Measurements from ENCODE around the gene IFNAR1.

IFNAR1 gene

DNA sequence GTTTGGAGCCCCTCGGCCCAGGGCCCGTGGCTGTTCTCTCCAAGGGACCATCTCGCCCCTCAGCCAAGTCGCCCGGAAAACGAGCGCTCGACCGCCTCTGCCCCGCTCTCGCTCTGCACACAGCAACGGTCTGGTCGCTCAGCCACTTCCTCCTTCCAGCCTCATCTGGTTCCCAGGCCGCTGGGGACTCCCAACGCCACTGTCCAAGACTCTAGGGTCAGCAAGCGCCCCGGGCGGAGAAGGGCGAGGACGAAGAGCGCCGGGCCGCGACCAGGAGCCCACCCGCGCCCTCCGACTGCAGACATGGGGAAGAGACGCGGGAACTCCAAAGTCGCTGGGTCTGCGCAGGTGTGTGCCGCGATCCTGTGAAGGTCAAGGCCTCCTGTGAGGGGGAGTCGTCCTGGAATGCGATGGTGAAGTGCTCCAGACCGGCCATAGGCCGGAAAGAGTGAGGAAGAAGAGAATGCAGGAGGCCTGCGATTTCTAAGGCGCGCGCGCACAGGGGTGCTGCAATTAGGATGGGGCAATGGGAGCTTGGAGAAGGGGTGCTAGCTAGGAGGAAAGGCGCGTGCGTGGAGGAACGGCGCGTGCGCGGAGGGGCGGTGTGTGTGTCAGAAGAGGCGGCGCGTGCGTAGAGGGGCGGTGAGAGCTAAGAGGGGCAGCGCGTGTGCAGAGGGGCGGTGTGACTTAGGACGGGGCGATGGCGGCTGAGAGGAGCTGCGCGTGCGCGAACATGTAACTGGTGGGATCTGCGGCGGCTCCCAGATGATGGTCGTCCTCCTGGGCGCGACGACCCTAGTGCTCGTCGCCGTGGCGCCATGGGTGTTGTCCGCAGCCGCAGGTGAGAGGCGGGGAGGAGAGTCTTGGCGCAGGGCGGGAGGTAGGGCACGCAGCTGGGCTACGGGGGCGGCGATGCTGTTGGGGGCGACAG, at the start of gene IFNAR1:
IFNAR1 (plus strand) TSS at position 680 of the 931 bp plus-strand sequence; CDS start at position 766, 86 bp downstream.
- H3K9ac ChIP-seq (ENCODE audit: low read length), result peak within 1 kb of the TSS; percentile 96
- no peaks in the 10 kb centered on the region for H3K9me3 ChIP-seq (ENCODE audit: control insufficient read depth, low read length)
- no peaks in the 10 kb centered on the region for H3K27me3 ChIP-seq (replicated peaks; ENCODE audit: control insufficient read depth, insufficient read depth, low read length)
- H3K36me3 ChIP-seq (ENCODE audit: control insufficient read depth, insufficient read depth, low read length, severe bottlenecking), result no peaks in the 10 kb centered on the region
- H3K4me1 ChIP-seq (ENCODE audit: control insufficient read depth, insufficient read depth, low read length), result peaks cover 11% of the 10 kb centered on the region
- H3K4me3 ChIP-seq (ENCODE audit: low read length), result peak within 1 kb of the TSS; percentile 98
- peak; percentile 100 for DNase-seq (ENCODE audit: low read depth)

DNA sequence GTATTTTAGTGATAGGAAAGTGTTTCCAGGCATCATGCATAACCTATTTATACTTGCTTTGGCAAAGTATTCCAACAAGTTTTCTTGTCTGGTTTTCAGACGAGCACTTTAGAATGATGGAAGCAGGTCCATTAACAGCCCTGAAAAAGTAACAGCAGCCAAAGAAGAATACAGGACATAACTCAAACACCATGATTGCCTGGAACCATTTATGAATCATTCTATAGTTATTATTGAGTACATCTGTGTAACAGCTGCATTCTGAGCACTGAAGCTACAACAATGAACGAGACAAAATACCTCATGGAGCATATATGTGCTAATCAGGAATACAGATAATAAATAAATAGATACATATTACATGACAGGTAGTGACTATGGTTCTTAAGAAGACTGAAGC, 46.0 kb upstream of the IFNAR1 start:
- Histone ChIP-seq H3K4me3 (ENCODE audit: low read length) (no peak overlapping the region), H3K27me3 (replicated peaks; ENCODE audit: control insufficient read depth, insufficient read depth, low read length) (no peaks in the 10 kb centered on the region), H3K36me3 (ENCODE audit: control insufficient read depth, insufficient read depth, low read length, severe bottlenecking) (peaks cover 78% of the 10 kb centered on the region), H3K9me3 (ENCODE audit: control insufficient read depth, low read length) (peaks cover 22% of the 10 kb centered on the region), H3K9ac (ENCODE audit: low read length) (no peak overlapping the region), H3K4me1 (ENCODE audit: control insufficient read depth, insufficient read depth, low read length) (no peaks in the 10 kb centered on the region)
- DNase-seq (ENCODE audit: low read depth), result peak; percentile 36

DNA sequence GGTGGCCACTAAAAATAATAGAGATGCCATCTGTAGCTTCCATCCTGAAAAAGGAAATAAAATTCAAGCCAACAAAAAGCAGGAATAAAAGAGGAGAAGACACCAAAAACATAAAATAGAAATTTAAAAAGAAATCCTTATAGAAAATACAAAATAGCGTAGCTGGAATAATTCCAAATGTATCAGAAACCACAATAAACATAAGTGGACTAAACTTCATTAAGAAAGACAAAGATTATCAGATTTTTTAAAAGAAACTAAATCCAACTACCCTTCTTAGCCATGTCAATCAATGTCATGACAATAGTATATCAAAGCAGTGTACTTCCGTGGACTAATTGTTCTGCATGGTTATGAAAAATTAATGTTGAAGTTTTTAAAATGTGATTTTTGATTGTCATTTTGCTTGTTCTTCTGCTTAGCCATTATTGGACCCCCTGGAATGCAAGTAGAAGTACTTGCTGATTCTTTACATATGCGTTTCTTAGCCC, 45.4 kb upstream of the IFNAR1 start:
- H3K27me3 ChIP-seq (replicated peaks; ENCODE audit: control insufficient read depth, insufficient read depth, low read length), result no peaks in the 10 kb centered on the region
- H3K9me3 ChIP-seq (ENCODE audit: control insufficient read depth, low read length), result peaks cover 22% of the 10 kb centered on the region
- peaks cover 80% of the 10 kb centered on the region for H3K36me3 ChIP-seq (ENCODE audit: control insufficient read depth, insufficient read depth, low read length, severe bottlenecking)
- H3K4me3 ChIP-seq (ENCODE audit: low read length), result peak overlapping the region; percentile 11
- DNase-seq (ENCODE audit: low read depth), result no peak
- H3K4me1 ChIP-seq (ENCODE audit: control insufficient read depth, insufficient read depth, low read length), result no peaks in the 10 kb centered on the region
- no peak overlapping the region for H3K9ac ChIP-seq (ENCODE audit: low read length)

DNA sequence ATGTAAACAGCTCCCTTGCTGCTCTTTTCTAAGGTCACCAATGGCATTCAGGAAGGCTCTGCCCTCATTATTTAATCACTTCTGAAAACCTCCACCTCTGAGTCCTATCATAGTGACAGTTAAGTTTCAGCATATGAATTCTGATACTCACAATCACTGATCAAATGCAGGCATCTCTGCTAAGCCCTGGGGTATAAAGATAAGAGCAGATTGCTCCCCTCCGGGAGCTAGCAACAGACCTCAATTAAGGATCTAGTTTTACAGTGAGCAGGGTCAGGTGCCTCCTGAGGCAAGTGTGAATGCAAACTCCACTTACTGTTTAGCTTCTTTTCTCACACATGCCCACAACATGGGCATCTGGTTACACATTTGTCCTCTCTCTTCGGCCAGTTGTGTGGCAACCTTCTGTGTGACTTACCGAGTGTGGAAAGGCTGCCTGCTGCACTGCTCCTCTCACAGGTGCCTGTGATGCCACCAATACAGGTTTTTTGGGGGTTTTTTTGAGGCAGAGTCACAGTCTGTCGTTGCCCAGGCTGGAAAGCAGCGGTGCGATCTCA, 43.6 kb upstream of the IFNAR1 start:
- H3K4me3 ChIP-seq (ENCODE audit: low read length), result no peak overlapping the region
- no peaks in the 10 kb centered on the region for H3K27me3 ChIP-seq (replicated peaks; ENCODE audit: control insufficient read depth, insufficient read depth, low read length)
- H3K36me3 ChIP-seq (ENCODE audit: control insufficient read depth, insufficient read depth, low read length, severe bottlenecking), result peaks cover 78% of the 10 kb centered on the region
- no peak for DNase-seq (ENCODE audit: low read depth)
- H3K4me1 ChIP-seq (ENCODE audit: control insufficient read depth, insufficient read depth, low read length), result peaks cover 3% of the 10 kb centered on the region
- peaks cover 22% of the 10 kb centered on the region for H3K9me3 ChIP-seq (ENCODE audit: control insufficient read depth, low read length)
- H3K9ac ChIP-seq (ENCODE audit: low read length), result no peak overlapping the region

DNA sequence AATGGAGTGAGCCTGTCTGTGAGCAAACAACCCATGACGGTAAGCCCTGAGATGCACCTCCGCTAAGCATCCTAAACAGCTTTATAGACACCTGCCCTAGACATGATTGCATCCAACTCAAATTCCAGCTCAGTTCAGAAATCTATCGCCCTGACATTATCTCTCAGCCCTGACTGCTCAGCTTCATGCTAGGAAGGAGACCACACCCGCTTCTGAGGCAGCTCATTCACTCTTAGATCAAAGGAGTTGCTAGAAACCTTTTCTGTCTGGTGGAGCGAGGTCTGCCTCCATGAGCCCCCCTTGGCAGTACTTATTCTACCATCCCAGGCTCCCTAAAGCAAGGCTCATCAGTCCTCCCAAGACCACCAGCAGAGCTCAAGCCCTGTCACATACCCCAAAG, 41.6 kb upstream of the IFNAR1 start:
- H3K27me3 ChIP-seq (replicated peaks; ENCODE audit: control insufficient read depth, insufficient read depth, low read length), result no peaks in the 10 kb centered on the region
- H3K4me1 ChIP-seq (ENCODE audit: control insufficient read depth, insufficient read depth, low read length), result peaks cover 14% of the 10 kb centered on the region
- no peak overlapping the region for H3K4me3 ChIP-seq (ENCODE audit: low read length)
- H3K36me3 ChIP-seq (ENCODE audit: control insufficient read depth, insufficient read depth, low read length, severe bottlenecking), result peaks cover 70% of the 10 kb centered on the region
- DNase-seq (ENCODE audit: low read depth), result no peak
- H3K9ac ChIP-seq (ENCODE audit: low read length), result no peak overlapping the region
- peaks cover 22% of the 10 kb centered on the region for H3K9me3 ChIP-seq (ENCODE audit: control insufficient read depth, low read length)

DNA sequence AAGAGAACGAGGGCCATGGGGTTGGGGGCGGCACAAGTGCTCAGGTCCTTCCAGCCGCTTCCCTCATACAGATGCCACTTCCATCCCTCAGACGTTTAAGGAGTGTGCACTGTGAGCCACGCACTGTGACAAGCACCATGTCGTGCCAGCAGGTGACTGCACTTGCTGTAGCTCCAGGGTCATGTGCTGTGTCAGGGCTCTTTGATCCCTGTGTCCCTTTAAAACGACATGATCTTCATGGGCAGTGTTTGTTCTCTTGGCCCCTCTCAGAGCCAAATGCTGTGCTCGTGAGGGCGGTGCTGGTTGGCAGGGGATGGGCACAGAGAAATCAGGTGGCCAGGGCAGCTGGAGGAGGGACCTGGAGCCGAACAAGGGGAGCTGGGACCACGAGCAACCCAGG, 38.7 kb upstream of the IFNAR1 start:
- Histone ChIP-seq H3K36me3 (ENCODE audit: control insufficient read depth, insufficient read depth, low read length, severe bottlenecking) (peaks cover 55% of the 10 kb centered on the region), H3K4me1 (ENCODE audit: control insufficient read depth, insufficient read depth, low read length) (peaks cover 14% of the 10 kb centered on the region), H3K4me3 (ENCODE audit: low read length) (no peak overlapping the region), H3K9ac (ENCODE audit: low read length) (no peak overlapping the region), H3K27me3 (replicated peaks; ENCODE audit: control insufficient read depth, insufficient read depth, low read length) (no peaks in the 10 kb centered on the region), H3K9me3 (ENCODE audit: control insufficient read depth, low read length) (no peaks in the 10 kb centered on the region)
- DNase-seq (ENCODE audit: low read depth), result no peak

DNA sequence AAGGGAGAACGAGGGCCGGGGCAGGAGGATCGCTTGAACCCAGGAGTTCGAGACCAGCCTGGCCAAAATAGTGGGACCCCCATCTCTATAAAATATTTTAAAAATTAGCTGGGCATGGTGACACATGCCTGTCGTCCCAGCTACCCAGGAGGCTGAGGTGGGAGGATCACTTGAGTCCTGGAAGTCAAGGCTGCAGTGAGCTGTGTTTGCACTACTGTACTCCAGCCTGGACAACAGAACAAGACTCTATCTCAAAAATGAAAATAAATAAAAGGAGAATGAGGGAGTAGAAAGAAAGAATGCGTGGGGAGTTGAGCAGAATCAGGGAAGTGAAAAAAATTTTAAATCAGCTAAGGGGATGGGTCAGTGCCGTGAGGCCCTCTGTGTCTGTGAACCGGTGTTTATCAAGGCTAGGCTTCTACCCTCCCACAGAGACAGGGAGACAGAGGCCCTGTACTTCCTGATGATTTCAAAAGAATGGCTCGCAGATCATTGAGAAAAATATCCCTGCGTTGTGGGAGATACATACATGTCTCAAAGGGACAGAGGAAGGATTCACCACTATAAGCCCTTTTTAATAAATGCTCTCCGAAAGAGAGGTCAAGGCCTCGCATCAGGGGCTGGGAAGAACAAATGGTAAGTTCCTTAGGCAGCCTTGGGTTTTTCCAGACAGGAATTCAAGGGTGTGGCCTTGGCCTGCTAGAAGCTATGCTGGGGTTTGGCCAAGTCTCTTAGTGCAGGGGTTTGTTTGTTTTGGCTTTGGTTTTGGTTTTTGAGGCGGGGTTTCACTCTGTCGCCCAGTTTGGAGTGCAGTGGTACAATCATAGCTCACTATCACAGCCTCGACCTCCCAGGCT, 37.9 kb upstream of the IFNAR1 start:
- DNase-seq (ENCODE audit: low read depth), result peak; percentile 83
- no peaks in the 10 kb centered on the region for H3K9me3 ChIP-seq (ENCODE audit: control insufficient read depth, low read length)
- H3K4me1 ChIP-seq (ENCODE audit: control insufficient read depth, insufficient read depth, low read length), result peaks cover 14% of the 10 kb centered on the region
- H3K36me3 ChIP-seq (ENCODE audit: control insufficient read depth, insufficient read depth, low read length, severe bottlenecking), result peaks cover 53% of the 10 kb centered on the region
- no peaks in the 10 kb centered on the region for H3K27me3 ChIP-seq (replicated peaks; ENCODE audit: control insufficient read depth, insufficient read depth, low read length)
- peak overlapping the region; percentile 23 for H3K9ac ChIP-seq (ENCODE audit: low read length)
- no peak overlapping the region for H3K4me3 ChIP-seq (ENCODE audit: low read length)

DNA sequence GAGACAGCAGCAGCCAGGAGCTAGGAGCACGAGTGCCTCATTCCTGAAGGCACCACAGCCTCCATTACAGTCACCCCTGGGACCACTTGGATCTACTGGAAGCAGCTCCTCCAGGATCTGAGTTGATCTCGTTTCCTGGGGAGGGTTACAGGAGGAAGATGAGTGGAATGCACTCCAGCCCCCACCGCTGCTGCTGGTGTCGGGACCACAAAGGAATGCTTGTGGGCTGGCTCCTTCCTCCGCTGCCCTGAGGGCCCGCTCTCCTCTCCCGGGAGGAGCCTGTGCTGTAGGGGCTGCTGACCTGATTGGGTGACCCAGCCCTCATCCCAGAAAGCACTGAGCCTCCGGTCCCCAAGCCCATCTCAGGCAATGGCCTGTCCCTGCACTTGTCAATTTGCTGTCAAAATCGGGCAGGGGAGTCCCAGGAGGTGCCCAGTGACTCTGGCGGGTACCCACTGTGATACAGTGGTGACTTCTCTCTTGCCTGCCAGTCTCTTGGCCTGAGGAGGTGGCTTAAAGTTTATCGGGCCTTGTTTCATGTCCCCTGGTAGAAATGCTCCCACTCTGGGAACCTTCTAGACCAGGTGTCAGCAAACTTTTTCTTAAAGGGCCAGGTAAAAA, 35.5 kb upstream of the IFNAR1 start:
- H3K4me1 ChIP-seq (ENCODE audit: control insufficient read depth, insufficient read depth, low read length), result peaks cover 14% of the 10 kb centered on the region

DNA sequence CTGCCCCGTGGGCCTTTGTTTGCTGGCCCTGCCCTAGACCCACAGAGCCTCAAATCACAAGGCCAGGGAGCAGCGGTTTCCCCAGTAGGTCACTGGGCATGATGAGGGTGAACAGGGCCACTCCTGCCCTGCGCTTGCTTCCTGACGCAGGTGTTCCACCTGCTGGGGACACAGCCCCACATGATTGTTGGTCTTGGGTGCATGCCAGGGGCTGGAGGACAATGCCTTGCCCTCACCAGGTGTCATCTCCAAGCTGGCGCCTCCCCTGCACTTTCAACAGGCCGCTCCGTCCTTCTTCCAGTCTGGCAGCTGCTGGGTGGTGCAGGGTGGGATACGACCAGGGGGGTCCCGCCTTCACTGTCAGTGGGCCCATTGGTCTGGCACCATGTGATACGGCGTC, 34.3 kb upstream of the IFNAR1 start:
- no peak for DNase-seq (ENCODE audit: low read depth)

More for the DNA sequence above, 35.5 kb upstream of the IFNAR1 start:
- Histone ChIP-seq H3K4me3 (ENCODE audit: low read length) (no peak overlapping the region), H3K9ac (ENCODE audit: low read length) (no peak overlapping the region), H3K27me3 (replicated peaks; ENCODE audit: control insufficient read depth, insufficient read depth, low read length) (no peaks in the 10 kb centered on the region), H3K9me3 (ENCODE audit: control insufficient read depth, low read length) (no peaks in the 10 kb centered on the region), H3K36me3 (ENCODE audit: control insufficient read depth, insufficient read depth, low read length, severe bottlenecking) (peaks cover 54% of the 10 kb centered on the region)
- DNase-seq (ENCODE audit: low read depth), result peak; percentile 61

DNA sequence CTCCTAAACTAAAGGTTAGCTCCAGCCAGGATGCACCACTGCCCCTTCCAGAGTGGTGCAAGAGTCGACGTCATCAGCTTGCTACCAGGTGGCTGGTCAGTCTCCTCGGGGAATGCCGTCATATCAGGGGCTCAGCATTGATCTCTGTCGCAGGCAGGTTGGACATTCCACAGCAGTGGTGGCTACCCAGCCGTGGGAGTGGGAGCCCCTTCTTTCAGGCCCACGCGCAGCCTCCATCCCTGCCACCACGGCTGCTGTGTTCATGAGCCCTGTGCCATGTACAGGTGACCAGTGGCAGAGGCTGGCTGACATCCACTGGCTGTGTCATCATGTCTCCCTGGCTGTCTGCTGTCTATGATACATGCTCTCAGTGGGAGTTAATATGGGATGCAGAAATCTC, 33.1 kb upstream of the IFNAR1 start:
- Histone ChIP-seq H3K9ac (ENCODE audit: low read length) (no peak overlapping the region), H3K4me3 (ENCODE audit: low read length) (no peak overlapping the region), H3K9me3 (ENCODE audit: control insufficient read depth, low read length) (no peaks in the 10 kb centered on the region), H3K4me1 (ENCODE audit: control insufficient read depth, insufficient read depth, low read length) (peaks cover 6% of the 10 kb centered on the region), H3K36me3 (ENCODE audit: control insufficient read depth, insufficient read depth, low read length, severe bottlenecking) (peaks cover 51% of the 10 kb centered on the region), H3K27me3 (replicated peaks; ENCODE audit: control insufficient read depth, insufficient read depth, low read length) (no peaks in the 10 kb centered on the region)
- DNase-seq (ENCODE audit: low read depth), result no peak

More for the DNA sequence above, 34.3 kb upstream of the IFNAR1 start:
- Histone ChIP-seq H3K27me3 (replicated peaks; ENCODE audit: control insufficient read depth, insufficient read depth, low read length) (no peaks in the 10 kb centered on the region), H3K9me3 (ENCODE audit: control insufficient read depth, low read length) (no peaks in the 10 kb centered on the region), H3K4me1 (ENCODE audit: control insufficient read depth, insufficient read depth, low read length) (peaks cover 14% of the 10 kb centered on the region), H3K9ac (ENCODE audit: low read length) (no peak overlapping the region), H3K4me3 (ENCODE audit: low read length) (no peak overlapping the region), H3K36me3 (ENCODE audit: control insufficient read depth, insufficient read depth, low read length, severe bottlenecking) (peaks cover 45% of the 10 kb centered on the region)
